Measurements from ENCODE around the gene TTLL9.

The TTLL9 gene

DNA sequence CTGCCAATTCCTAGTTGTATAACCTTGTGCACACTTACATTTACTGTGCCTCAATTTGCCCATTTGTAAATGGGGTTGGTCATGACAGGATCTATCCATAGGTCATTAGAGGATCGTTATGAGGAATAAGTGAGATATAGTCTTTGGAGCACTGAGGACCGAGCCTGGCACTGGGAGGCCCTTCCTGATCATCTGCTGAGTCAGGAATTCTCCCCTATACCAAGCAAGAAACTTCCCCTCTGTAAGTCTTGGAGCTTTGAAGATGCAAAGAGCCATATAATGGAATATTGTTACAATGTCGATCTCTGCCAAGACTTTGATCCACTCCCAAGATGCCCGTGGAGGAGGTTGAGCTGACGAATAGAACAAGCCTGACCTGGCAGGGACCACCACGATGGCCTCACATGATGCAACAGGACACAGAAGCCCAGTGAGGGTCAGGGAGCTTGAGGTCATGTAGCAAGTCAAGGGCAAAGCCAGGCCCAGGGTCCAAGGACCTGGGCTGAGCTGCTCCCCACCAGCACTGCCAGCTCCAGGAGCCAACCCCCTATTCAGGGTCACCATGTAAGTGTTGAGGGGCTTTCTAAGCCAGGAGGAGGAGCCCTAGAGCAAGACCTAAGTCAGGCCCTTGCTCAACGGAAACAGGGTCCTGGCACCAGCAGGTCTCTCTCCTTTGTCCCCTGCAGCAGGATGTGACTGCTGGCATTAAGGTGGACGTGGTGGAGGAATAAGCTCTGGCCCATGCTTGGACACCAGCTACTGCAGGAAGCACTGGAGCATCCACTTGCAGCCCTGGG lies 64.7 kb downstream of the TTLL9 start:
- TF ChIP-seq, protein P1, sequence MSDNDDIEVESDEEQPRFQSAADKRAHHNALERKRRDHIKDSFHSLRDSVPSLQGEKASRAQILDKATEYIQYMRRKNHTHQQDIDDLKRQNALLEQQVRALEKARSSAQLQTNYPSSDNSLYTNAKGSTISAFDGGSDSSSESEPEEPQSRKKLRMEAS (IDR thresholded peaks at IDR 0.05) = no peak
- no peak for TF ChIP-seq NFIC (IDR thresholded peaks at IDR 0.05)
- no peak for TF ChIP-seq CEBPB (IDR thresholded peaks at IDR 0.05)
- no peak for TF ChIP-seq EGR1 (IDR thresholded peaks at IDR 0.05)
- no peak for TF ChIP-seq EP300 (IDR thresholded peaks at IDR 0.05; ENCODE audit: borderline replicate concordance)
- TF ChIP-seq CREB1 (IDR thresholded peaks at IDR 0.05; ENCODE audit: low read depth) = no peak
- no peak for TF ChIP-seq TAF1 (IDR thresholded peaks at IDR 0.05; ENCODE audit: low read depth)
- TF ChIP-seq ZBTB7A (IDR thresholded peaks at IDR 0.05; ENCODE audit: low read depth) = no peak
- TF ChIP-seq RAD21 (IDR thresholded peaks at IDR 0.05; ENCODE audit: low read depth) = no peak

GRCh38 chr20:31936420-31936819 lies 66.0 kb downstream of the TTLL9 start:
- TF ChIP-seq TAF1 (IDR thresholded peaks at IDR 0.05; ENCODE audit: low read depth) (no peak), EP300 (IDR thresholded peaks at IDR 0.05; ENCODE audit: borderline replicate concordance) (no peak), EGR1 (IDR thresholded peaks at IDR 0.05) (no peak), ZBTB7A (IDR thresholded peaks at IDR 0.05; ENCODE audit: low read depth) (no peak), CREB1 (IDR thresholded peaks at IDR 0.05; ENCODE audit: low read depth) (no peak), RAD21 (IDR thresholded peaks at IDR 0.05; ENCODE audit: low read depth) (no peak), TCF12 (IDR thresholded peaks at IDR 0.05; ENCODE audit: low read depth) (no peak), CEBPB (IDR thresholded peaks at IDR 0.05) (no peak), NFIC (IDR thresholded peaks at IDR 0.05) (no peak), YY1 (IDR thresholded peaks at IDR 0.05; ENCODE audit: low read depth) (no peak)
- TF ChIP-seq, protein P1 (IDR thresholded peaks at IDR 0.05) = no peak
- TF ChIP-seq, protein P2, sequence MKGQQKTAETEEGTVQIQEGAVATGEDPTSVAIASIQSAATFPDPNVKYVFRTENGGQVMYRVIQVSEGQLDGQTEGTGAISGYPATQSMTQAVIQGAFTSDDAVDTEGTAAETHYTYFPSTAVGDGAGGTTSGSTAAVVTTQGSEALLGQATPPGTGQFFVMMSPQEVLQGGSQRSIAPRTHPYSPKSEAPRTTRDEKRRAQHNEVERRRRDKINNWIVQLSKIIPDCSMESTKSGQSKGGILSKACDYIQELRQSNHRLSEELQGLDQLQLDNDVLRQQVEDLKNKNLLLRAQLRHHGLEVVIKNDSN (IDR thresholded peaks at IDR 0.05) = no peak

DNA sequence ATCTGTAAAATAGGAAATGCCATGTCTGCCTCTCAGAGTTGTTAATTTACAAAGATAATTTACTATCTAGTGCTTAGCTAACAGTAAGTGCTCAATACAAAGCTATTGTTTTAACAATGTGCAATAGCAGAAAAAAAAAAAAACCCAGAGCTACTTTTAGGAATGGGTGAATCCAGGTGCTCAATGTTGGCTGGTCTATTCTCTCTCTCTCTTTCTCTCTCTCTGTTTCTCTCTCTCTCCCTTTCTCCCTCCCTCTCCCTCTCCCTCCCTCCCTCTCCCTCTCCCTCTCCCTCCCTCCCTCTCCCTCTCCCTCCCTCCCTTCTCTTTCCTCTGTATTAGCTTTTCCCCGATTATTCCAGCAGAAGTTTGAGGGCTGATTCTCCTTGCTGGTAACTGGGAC lies 67.4 kb downstream of the TTLL9 start:
- no peak for TF ChIP-seq EP300 (IDR thresholded peaks at IDR 0.05; ENCODE audit: borderline replicate concordance)
- TF ChIP-seq, protein P3, sequence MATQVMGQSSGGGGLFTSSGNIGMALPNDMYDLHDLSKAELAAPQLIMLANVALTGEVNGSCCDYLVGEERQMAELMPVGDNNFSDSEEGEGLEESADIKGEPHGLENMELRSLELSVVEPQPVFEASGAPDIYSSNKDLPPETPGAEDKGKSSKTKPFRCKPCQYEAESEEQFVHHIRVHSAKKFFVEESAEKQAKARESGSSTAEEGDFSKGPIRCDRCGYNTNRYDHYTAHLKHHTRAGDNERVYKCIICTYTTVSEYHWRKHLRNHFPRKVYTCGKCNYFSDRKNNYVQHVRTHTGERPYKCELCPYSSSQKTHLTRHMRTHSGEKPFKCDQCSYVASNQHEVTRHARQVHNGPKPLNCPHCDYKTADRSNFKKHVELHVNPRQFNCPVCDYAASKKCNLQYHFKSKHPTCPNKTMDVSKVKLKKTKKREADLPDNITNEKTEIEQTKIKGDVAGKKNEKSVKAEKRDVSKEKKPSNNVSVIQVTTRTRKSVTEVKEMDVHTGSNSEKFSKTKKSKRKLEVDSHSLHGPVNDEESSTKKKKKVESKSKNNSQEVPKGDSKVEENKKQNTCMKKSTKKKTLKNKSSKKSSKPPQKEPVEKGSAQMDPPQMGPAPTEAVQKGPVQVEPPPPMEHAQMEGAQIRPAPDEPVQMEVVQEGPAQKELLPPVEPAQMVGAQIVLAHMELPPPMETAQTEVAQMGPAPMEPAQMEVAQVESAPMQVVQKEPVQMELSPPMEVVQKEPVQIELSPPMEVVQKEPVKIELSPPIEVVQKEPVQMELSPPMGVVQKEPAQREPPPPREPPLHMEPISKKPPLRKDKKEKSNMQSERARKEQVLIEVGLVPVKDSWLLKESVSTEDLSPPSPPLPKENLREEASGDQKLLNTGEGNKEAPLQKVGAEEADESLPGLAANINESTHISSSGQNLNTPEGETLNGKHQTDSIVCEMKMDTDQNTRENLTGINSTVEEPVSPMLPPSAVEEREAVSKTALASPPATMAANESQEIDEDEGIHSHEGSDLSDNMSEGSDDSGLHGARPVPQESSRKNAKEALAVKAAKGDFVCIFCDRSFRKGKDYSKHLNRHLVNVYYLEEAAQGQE (IDR thresholded peaks at IDR 0.05; ENCODE audit: low read depth) = no peak
- no peak for TF ChIP-seq ZBTB7A (IDR thresholded peaks at IDR 0.05; ENCODE audit: low read depth)
- TF ChIP-seq TEAD4 (IDR thresholded peaks at IDR 0.05) = no peak
- no peak for TF ChIP-seq NFIC (IDR thresholded peaks at IDR 0.05)
- TF ChIP-seq EGR1 (IDR thresholded peaks at IDR 0.05) = no peak
- TF ChIP-seq, protein P2 (IDR thresholded peaks at IDR 0.05) = no peak
- TF ChIP-seq YY1 (IDR thresholded peaks at IDR 0.05; ENCODE audit: low read depth) = no peak
- no peak for TF ChIP-seq CREB1 (IDR thresholded peaks at IDR 0.05; ENCODE audit: low read depth)
- TF ChIP-seq RAD21 (IDR thresholded peaks at IDR 0.05; ENCODE audit: low read depth) = no peak
- no peak for TF ChIP-seq FOXM1 (IDR thresholded peaks at IDR 0.05; ENCODE audit: borderline replicate concordance, low read depth)
- TF ChIP-seq TCF12 (IDR thresholded peaks at IDR 0.05; ENCODE audit: low read depth) = no peak
- no peak for TF ChIP-seq TAF1 (IDR thresholded peaks at IDR 0.05; ENCODE audit: low read depth)
- TF ChIP-seq, protein P1 (IDR thresholded peaks at IDR 0.05) = no peak
- no peak for TF ChIP-seq CEBPB (IDR thresholded peaks at IDR 0.05)

DNA sequence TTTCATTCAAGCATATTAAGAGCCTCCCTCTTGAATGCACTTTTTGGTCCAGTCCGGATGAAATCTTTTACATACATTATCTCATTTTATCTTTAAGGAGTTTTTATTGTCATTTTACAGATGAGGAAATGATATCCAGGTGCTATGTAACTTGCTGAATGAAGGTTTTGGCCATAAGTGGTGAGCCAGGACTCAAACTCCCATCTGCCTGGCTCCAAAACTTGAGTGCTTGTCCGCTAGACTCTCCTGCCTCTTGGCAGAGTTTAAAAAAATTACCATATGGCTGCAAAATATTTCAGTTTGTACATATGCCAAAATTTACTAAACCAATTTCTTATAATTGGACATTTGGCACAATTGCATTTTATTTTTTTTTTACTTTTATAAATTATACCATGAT lies 69.2 kb downstream of the TTLL9 start:
- TF ChIP-seq CREB1 (IDR thresholded peaks at IDR 0.05; ENCODE audit: low read depth) (no peak), EGR1 (IDR thresholded peaks at IDR 0.05) (no peak), TCF12 (IDR thresholded peaks at IDR 0.05; ENCODE audit: low read depth) (no peak), EP300 (IDR thresholded peaks at IDR 0.05; ENCODE audit: borderline replicate concordance) (no peak), TAF1 (IDR thresholded peaks at IDR 0.05; ENCODE audit: low read depth) (no peak), ZBTB7A (IDR thresholded peaks at IDR 0.05; ENCODE audit: low read depth) (no peak), TEAD4 (IDR thresholded peaks at IDR 0.05) (no peak), NFIC (IDR thresholded peaks at IDR 0.05) (no peak), RAD21 (IDR thresholded peaks at IDR 0.05; ENCODE audit: low read depth) (no peak), FOXM1 (IDR thresholded peaks at IDR 0.05; ENCODE audit: borderline replicate concordance, low read depth) (no peak), YY1 (IDR thresholded peaks at IDR 0.05; ENCODE audit: low read depth) (no peak)
- TF ChIP-seq, protein P1 (IDR thresholded peaks at IDR 0.05) = no peak
- TF ChIP-seq, protein P2 (IDR thresholded peaks at IDR 0.05) = no peak

- TF ChIP-seq, protein P3 (IDR thresholded peaks at IDR 0.05; ENCODE audit: low read depth) = no peak
- TF ChIP-seq TAF1 (IDR thresholded peaks at IDR 0.05; ENCODE audit: low read depth) = no peak
- TF ChIP-seq EP300 (IDR thresholded peaks at IDR 0.05; ENCODE audit: borderline replicate concordance) = no peak
- no peak for TF ChIP-seq YY1 (IDR thresholded peaks at IDR 0.05; ENCODE audit: low read depth)
- TF ChIP-seq TEAD4 (IDR thresholded peaks at IDR 0.05) = no peak
- no peak for TF ChIP-seq CEBPB (IDR thresholded peaks at IDR 0.05)
- no peak for TF ChIP-seq NFIC (IDR thresholded peaks at IDR 0.05)
- TF ChIP-seq RAD21 (IDR thresholded peaks at IDR 0.05; ENCODE audit: low read depth) = no peak
- no peak for TF ChIP-seq FOXM1 (IDR thresholded peaks at IDR 0.05; ENCODE audit: borderline replicate concordance, low read depth)
- TF ChIP-seq, protein P1 (IDR thresholded peaks at IDR 0.05) = no peak
- no peak for TF ChIP-seq CREB1 (IDR thresholded peaks at IDR 0.05; ENCODE audit: low read depth)
- no peak for TF ChIP-seq TCF12 (IDR thresholded peaks at IDR 0.05; ENCODE audit: low read depth)
- TF ChIP-seq ZBTB7A (IDR thresholded peaks at IDR 0.05; ENCODE audit: low read depth) = no peak
- no peak for TF ChIP-seq EGR1 (IDR thresholded peaks at IDR 0.05)
- TF ChIP-seq, protein P2 (IDR thresholded peaks at IDR 0.05) = no peak
Observed at GRCh38 chr20:31943052-31943471, 72.6 kb downstream of the TTLL9 start.
